NCI-H524 (cell line): ENCODE results near the gene DND1.
A peak's percentile ranks its signal among the peaks of the same experiment; 100 is the strongest.
"Not testable (repeated sequence)": the region's sequence is repeated elsewhere in the genome, so short reads cannot be mapped to it uniquely, and the experiment has no call there.

Experiments
- DNase-seq, 2 experiments: peaks; one replicate each; lab custom pipeline; 2025; lab: John Stamatoyannopoulos, UW

The DND1 gene

DNA sequence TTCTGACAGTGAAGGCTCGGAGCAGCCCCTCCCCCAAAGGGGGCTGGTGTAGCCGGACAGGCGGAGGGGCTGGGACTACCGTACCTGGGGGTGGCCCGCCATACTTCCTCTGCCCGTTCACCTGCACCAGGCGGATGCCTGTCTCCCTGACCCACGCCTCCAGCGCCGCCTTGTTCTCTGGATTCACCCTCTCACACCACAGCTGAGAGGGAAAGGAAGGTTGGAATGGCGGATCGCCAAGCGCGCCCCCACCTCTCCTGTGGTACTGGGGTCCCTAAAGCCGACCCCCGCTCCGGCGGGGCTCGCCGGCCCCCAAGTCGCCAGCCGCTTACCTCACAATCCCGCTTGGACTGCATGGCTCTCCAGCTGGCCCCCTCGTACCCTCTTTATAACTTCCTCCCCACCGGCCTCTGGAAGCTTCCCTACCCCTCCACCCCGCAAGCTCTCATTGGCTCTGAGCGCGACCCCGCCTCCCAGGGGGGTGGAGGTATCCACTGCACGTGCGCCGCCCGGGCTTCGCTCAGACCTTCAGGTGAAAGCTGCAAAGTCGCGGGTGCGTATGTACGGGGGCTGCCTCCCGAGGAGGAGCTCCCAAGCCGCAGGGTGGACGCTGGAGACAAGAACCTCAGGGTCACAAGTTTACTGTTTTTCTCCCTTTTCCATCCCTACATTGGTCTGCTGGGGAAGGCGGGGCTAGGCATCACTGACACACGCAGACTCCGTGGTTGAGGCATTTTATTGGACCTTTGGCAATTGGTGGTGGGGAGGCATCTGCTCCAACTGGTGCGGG lies at the start of gene DND1:
Gene DND1 (minus strand): TSS at position 390 of the 790 bp plus-strand sequence. CDS start 34 bp downstream, at position 356.
- DNase-seq, result no peak

DNA sequence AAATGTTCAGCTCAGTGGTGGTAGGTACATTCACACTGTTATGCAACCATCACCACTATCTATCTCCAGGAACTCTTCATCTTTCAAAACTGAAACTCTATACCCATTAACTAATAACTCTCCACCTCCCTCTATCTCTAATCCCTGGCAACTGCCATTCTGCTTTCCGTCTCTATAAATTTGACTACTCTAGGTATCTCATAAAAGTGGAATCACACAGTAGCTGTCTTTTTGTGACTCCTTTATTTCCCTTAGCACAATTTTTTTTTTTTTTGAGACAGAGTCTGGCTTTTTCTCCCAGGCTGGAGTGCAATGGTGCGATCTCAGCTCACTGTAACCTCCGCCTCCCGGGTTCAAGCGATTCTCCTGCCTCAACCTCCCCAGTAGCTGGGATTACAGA lies 48.0 kb upstream of the DND1 start:
- peak in 1 of 2 experiments; percentile 37 for DNase-seq

DNA sequence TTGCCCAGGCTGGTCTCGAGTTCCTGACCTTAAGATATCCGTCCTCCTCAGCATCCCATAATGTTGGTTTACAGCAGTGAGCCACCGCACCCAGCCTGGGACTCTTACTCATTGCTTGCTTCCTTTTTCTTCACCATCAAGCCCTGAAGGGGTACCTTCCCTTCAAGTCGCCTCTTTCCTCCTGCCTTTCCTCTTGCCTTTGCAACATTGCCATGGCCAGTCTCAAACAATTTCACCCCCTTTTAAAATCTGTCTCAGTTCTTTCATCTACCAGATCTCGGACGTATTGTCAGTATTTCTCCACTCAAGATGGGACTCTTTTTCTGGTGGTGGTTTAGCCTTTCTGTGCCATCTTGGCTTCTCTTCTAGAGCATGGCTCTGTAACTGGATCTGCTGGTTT lies 47.4 kb upstream of the DND1 start:
- DNase-seq, result not testable (repeated sequence)

DNA sequence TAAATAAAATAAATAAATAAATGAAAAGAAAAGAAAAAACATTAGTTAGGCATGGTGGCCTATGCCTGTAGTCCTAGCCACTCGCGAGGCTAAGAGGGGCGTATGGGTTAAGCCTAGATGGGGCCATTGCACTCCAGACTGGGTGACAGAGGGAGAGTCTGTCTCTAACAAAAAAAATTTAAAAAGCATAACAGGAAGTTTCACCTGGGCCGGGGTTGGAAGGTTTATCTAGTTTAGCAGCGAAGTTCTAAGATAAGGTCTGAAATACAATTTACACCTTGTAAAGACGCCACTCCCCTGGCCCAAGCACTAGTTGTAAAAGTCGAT lies 44.9 kb upstream of the DND1 start:
- DNase-seq, result no peak

DNA sequence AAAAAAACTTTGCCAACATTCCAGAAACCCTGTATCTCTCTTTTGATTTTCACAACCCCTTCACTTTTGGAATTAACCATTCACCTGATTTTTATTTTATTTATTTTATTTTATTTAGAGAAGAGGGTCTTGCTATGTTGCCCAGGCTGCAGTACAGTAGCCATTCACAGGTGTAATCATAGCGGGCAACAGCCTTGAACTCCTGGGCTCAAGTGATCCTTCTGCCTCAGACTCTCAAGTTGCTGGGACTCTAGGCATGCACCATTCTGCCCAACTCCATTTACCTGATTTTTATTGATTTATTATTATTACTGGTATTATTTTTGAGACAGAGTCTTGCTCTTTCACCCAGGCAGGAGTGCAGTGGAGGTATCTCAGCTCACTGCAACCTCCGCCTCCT lies 42.9 kb upstream of the DND1 start:
- DNase-seq, result not testable (repeated sequence)

DNA sequence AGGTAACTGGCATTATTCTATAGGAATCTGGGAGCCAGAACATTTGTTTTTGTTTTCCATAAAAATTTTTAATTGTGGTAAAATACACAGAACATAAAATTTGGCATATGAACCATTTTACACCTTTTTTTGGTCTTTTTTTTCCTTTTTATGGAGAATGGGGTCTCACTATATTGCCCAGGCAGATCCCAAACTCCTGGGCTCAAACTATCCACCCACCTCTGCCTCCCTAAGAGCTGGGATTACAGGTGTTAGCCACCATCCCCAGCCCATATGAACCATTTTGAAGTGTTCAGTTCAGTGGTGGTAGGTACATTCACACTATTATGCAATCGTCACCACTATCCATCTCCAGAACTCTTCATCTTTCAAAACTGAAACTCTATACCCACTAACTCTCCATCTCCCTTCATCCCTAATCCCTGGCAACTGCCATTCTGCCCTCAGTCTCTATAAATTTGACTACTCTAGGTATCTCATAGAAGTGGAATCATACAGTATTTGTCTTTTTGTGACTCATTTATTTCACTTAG lies 40.3 kb upstream of the DND1 start:
- DNase-seq, result no peak

DNA sequence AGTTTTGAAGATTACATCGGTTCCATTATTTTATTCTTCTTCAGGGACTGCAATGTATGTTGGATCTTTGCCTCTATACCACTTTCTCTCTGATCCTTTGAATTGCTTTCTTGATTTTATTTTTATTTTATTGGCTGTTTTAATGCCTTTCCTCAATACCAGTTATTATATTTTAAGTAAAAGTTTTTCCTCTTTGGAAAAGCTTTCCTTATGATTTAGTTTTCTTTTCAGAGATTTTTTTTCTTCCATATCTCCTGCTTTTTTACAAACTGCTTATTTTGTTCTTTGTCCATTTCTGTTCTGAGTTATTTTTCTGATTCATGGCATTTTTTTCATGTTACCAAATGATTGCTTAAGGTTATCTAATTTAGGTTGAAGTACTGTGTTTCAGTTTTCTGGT lies 38.4 kb upstream of the DND1 start:
- DNase-seq, result no peak

DNA sequence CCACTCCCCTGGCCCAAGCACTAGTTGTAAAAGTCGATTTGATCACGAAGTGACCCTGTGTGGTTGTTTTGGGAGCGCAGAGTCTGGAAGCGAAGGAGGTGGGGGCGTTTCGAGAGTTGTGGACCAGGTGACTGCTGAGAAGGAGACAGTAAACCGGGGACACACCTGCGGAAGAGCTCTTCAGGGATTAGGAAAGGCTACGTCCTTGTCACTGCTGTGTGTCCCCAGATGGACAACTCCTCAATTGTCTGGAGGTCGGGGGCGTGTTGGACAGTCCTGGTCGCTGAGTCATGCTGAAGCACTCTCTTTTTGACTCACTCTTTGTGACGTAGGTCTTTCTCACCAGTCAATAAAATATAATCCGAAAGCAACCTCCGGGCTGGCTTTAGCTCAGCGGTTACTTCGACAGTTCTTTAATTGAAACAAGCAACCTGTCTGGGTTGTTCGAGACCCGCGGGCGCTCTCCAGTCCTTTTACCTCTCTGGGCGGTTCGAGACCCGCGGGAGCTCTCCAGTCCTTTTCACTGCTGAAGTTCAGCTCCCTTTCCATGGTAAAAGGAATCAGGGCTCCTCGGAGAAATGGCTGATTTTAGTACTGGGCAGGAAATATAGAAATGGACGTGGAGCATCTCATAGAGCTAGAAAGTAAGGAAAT lies 37.6 kb upstream of the DND1 start:
- DNase-seq, result peak; percentile 87 to 95

DNA sequence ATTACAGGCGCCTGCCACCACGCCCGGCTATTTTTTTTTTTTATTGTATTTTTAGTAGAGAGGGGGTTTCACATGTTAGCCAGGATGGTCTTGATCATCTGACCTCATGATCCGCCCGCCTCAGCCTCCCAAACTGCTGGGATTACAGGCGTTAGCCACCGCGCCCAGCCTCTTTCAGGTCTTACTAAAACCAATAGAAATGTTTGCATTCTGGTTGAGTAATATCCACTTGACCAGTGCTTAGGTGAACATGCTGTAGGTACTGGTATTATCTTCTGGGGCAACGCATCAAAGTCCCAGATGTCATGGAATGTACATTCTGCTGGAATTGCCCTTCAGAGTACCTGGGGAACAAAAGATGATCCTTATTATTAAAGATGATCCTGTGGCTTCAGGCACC lies 35.4 kb upstream of the DND1 start:
- DNase-seq, result not testable (repeated sequence)

DNA sequence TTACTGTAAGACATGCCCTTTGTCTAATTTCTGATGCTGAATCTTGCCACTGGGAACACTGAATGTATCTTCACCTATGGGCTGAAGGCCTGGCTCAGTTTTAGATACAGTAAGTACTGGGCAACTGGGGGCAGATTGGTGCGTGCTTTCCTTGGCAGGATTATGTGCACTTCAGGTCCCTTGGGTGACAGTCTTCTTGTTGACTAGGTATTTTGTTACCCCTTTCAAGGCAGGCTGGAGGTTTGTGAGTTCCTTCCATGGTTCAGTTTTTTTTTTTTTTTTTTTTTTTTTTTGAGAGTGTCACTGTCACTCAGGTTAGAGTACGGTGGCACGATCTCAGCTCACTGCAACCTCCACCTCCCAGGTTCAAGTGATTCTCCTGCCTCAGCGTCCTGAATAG lies 34.4 kb upstream of the DND1 start:
- no peak for DNase-seq

DNA sequence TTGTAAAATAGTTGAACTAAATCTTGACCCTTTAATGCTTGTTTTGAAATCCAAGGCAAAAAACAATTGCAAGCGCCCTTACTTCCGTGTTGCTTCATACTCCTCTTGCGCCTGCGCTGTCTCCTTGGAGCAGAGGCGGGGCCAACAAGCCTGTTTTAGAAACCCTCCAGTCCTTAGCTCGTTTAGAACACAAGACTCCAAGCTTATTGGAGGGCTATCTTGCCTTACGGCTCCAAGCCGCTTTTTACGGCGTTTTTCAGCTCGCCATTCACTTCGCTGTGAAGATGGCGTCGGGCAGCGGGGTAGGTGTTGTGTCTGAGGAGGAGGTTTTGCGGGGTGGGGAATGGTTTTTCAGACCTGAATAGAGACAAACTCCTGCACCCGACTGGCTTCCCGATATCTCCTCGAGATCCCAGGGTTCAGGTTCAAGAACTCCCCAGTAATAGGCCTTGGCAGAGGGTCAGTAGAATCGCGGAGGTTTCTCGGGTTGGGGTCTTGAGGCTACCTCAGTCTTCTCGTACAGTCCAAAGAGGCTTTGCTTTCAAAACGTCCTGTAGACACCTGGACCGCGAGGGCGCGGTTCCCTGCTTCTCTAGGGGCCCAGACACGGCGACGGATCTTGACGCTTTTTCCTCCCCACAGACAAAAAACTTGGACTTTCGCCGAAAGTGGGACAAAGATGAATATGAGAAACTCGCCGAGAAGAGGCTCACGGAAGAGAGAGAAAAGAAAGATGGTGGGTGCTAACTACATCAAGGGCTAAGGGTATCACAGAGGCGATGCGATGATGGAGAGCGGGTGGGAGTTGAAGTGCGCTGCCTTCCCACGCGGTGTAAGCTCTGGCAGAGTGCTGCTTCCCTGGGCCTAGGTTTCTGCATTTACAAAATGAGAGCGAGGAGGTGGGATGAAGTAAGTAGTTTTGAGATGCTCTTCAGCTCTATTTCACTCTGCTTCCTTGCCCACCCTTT lies 27.1 kb upstream of the DND1 start, which contains the start of gene ZMAT2:
Gene ZMAT2 (plus strand): TSS at position 271 of the 968 bp plus-strand sequence. CDS start 14 bp downstream, at position 285.
- DNase-seq, result peak; percentile 94 to 96

DNA sequence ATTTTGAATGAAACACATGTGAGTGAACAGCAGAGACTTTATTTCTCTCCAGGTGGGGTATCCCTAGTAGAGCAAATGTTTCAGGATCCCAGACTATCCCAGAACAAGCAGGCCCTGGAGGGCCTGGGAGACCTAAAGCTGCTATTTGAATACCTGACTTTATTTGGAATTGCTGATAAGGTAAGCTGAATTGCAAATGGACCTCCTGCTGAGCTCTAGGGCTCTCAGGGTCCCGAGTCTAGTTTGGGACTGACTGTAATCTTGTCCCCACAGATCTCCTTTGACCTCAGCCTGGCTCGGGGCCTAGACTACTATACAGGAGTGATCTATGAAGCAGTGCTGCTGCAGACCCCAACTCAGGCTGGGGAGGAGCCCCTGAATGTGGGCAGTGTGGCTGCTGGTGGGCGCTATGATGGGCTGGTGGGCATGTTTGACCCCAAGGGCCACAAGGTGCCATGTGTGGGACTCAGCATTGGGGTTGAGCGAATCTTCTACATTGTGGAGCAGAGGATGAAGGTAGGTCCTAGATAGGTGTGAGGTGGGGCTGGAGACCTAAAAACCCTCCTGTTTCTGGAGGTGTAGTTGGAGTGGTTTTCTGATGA lies 23.6 kb upstream of the DND1 start:
- DNase-seq, result no peak

DNA sequence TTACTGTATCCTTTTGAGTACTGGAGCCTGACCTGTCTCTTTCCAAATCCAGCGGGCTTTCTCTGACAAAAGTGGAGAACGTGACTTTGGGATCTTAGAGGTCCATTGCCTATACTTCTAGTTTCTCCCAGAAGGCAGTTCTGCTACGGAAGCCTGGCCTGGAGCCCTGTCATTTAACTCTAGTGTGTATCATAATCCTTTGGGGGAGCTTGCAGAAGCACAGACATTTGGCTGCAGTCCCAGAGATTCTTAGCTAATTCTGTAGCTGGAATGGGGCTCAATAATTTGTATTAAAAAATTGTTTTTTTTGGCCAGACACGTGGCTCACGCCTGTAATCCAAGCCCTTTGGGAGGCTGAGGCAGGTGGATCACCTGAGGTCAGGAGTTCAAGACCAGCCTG lies 20.9 kb upstream of the DND1 start:
- no peak for DNase-seq

DNA sequence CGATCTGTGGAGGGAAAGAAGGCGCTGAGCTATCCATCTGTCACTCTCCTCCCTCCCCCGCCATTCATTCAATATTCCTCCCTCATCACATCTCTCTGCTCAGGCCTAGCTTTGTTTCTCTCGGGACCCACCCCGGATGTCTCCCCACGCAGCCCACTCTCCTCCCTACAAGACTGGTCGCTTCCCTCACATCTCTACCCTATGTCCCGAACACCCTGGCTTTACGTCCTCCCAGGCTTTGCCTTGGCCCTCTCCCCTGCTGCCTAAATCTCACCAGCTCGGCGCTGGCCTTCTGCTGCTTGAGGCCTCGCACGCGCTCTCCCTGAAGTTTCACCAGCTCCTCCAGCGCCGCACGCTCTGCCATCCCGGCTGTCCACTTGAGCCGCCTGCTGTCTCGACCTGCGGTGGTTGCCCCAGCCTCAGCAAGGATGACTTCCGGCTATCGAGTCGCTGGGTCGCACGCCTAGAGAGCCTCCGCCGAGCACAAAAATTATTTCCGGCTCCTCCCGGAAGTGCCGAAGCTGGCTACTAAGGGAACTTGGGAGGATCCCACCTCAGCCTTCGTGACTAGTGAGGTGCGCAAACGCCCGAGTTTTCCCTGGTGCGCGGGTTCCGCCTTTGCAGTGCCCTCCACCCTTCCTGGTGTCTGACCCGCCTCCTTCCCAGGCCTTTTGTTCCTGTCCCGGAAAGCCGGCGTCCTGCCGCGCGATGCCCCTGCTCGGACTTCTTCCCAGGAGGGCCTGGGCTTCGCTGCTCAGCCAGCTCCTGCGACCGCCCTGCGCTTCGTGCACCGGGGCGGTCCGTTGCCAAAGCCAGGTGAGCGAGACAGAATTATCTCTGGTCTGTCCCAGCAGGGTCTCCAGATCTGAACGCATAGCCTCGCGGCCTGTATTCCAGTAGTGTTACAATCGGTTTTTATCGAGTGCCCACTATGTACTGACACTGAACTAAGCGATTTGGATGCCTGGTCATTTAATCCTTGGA lies 17.9 kb upstream of the DND1 start, which contains the start of the genes HARS1 and HARS2:
Gene HARS1 (minus strand): TSS at position 430 of the 984 bp plus-strand sequence. CDS start 66 bp downstream, at position 364.
Gene HARS2 (plus strand): TSS at position 515 of the 984 bp plus-strand sequence. CDS start 194 bp downstream, at position 709.
- peak; percentile 85 to 92 for DNase-seq

DNA sequence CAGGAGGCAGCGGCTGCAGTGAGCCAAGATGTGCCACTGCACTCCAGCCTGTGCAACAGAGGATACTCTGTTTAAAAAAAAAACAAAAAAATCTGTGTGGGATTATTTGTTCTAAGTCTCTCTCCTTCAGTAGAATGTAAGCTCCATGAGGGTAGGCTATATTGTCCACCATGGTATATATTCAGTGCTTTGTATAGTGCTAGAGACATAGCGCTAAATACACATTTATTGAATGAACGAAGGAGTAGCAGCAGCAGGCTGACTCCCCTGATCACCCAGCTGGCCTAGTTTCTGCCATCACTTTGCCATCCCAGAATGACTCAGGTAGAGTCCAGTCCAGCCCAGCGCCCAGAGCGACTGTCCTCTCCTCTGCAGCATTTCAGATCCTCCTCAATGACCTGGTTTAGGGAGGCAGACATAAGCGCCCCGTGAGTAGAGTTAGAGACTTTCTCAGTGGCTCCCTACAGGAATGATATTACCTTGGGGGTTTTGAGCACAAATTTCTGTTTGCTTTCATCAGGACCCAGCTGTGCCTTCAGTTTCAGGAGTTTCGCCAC lies 17.1 kb upstream of the DND1 start:
- no peak for DNase-seq

DNA sequence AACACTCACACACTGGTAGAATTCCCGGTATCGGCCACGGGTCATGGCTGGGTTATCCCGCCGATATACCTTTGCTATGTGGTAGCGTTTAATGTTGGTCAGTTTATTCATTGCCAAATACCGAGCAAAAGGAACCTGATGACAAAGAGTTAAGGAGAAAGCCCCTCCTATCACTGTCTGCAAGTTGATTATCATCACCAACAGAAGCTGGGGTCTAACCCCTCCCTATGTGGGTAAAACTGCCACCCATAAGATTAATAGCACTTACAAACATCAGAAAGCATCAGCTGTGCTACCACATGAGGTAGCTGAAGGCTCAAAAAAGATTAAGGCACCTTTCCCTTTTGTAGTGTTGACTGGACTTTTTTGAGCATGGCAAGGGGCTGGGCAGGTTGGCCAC lies 5.6 kb upstream of the DND1 start:
- DNase-seq, result no peak

DNA sequence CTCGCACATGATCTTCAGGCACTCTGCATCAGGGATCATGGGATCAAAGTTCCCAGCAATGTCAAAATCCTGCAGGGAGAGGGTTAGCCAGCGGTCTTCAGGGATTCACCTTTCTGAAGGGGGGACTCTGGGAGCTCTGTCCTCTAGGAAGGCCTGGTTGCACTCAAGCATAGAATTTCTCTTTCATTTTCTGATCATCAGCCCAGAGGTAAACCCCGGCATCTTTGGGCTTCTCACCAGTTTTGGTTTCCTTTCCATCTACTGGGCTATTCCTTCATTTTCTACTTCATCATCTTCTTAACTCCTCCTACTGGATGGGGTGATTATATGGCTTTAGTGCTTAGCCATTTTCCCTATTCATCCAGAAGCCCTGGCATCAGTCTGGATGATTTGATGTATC lies 4.6 kb upstream of the DND1 start:
- no peak for DNase-seq

DNA sequence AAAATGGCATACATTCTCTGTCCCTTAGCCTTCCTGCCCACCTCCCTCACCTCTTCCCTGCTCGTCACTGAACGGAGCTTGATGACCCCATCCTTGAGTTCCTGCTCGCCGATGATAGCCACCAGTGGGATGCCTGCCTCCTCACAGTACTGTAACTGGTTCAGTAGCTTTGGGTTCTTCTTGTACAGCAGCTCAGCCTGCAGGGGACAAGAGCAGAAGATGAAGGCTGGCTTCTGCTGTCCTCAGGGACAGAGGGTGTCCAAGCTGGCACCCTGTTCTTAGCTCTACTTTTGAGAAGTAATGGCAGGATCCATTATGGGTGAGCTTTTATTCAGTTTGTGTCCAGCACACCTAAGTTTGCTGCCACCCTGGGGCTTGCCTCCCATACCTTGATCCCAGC lies 1.3 kb upstream of the DND1 start:
- DNase-seq, result no peak

DNA sequence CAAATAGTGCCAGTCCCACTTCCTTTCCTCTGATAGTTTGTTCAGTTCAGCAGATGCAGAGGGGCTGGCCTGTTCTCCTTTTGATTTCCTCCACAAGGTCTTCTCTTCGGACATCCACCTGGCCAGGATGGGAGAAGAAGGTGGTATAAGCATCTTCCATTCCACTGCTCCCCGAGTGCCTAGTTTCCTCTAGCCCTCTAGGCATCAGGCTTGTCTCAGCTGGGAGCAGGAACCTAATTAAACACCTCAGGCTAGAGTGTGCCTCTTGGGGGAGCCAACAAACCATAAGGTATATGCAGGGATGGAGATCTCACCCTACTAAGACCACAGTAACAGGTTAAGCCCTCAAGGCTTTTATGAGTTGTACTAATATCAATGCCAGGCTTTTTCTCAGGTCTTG lies 835 bp upstream of the DND1 start:
- DNase-seq, result no peak
